SK-N-SH (cell line): ENCODE data around the gene LRRC73. TPM values are rescaled to one million over a fixed set of nuclear protein-coding genes. Genes with fewer than 3 reads are reported as not detected.

Experiments
- CTCF ChIA-PET: fragments of 300-600, 350-600 bp; formaldehyde crosslinking; extraction: SDS; loops from one replicate; lab custom pipeline; 2021; lab: Yijun Ruan, JAX
- POLR2A ChIA-PET: fragments of 350-600 bp; sonication (Branson Sonifier 250); formaldehyde crosslinking; extraction: SDS; loops from one replicate; lab custom pipeline; 2020; ENCODE audit warnings: antibody characterized with exemption, inconsistent platforms; lab: Yijun Ruan, JAX
- DNase-seq: peaks from one replicate; pipeline ENCODE4 v3.0.0; 2012
- H2AFZ ChIP-seq: fragments of 200-600 bp; sonication (generic); 2 replicates; pipeline ENCODE4 v1.8.1; 2016; ENCODE audit warnings: antibody characterized with exemption, mild to moderate bottlenecking, low read depth
- H3F3A ChIP-seq: fragments of 200-600 bp; sonication (generic); replicated peaks from 2 replicates; pipeline ENCODE3; 2016; ENCODE audit warnings: antibody characterized with exemption, mild to moderate bottlenecking; ENCODE audit not compliant: insufficient read depth
- H3K27ac ChIP-seq, 2 experiments: fragments of 200-500 bp in 1 of 2; fragments of 200-600 bp in 1 of 2; sonication (Bioruptor generic) in 1 of 2; sonication (generic), shearing (Covaris generic) in 1 of 2; 2 replicates each; pipeline versions ENCODE4 v1.5.1 to v1.6.1; 2014 to 2016; ENCODE audit warnings: low read depth in 2 of 2, inconsistent platforms in 1 of 2, low read length in 1 of 2, mild to moderate bottlenecking in 1 of 2, mixed read lengths in 1 of 2
- H3K27me3 ChIP-seq: fragments of 200-600 bp; sonication (generic), shearing (Covaris generic); 2 replicates; pipeline ENCODE4 v1.6.1; 2016; ENCODE audit warnings: mixed run types; ENCODE audit not compliant: insufficient read depth
- H3K36me3 ChIP-seq, 2 experiments: fragments of 200-500 bp in 1 of 2; fragments of 200-600 bp in 1 of 2; sonication (Bioruptor generic) in 1 of 2; sonication (generic) in 1 of 2; replicated peaks in 1 of 2; 2 replicates each; pipeline versions ENCODE3 to v1.5.1; 2014 to 2016; ENCODE audit warnings: low read length in 1 of 2, mild to moderate bottlenecking in 1 of 2; ENCODE audit not compliant: insufficient read depth in 2 of 2, control insufficient read depth in 1 of 2
- H3K4me1 ChIP-seq, 2 experiments: fragments of 200-500 bp in 1 of 2; fragments of 200-600 bp in 1 of 2; sonication (Bioruptor generic) in 1 of 2; sonication (generic), shearing (Covaris generic) in 1 of 2; 2 replicates each; pipeline versions ENCODE4 v1.5.1 to v1.6.1; 2014 to 2016; ENCODE audit warnings: low read depth in 1 of 2, low read length in 1 of 2, mixed run types in 1 of 2; ENCODE audit not compliant: insufficient read depth in 2 of 2, control insufficient read depth in 1 of 2
- H3K4me2 ChIP-seq: fragments of 200-600 bp; sonication (generic), shearing (Covaris generic); 2 replicates; pipeline ENCODE4 v1.6.1; 2017; ENCODE audit warnings: mixed run types
- H3K4me3 ChIP-seq, 2 experiments: fragments of 200-500 bp in 1 of 2; fragments of 200-600 bp in 1 of 2; sonication (Bioruptor generic) in 1 of 2; sonication (generic), shearing (Covaris generic) in 1 of 2; 2 replicates each; pipeline versions ENCODE4 v1.5.1 to v1.8.1; 2014 to 2016; ENCODE audit warnings: low read depth in 2 of 2, inconsistent platforms in 1 of 2, low read length in 1 of 2, mild to moderate bottlenecking in 1 of 2, mixed read lengths in 1 of 2, moderate library complexity in 1 of 2
- H3K79me2 ChIP-seq: fragments of 200-600 bp; sonication (generic); 2 replicates; pipeline ENCODE4 v1.8.1; 2017; ENCODE audit warnings: mild to moderate bottlenecking; ENCODE audit not compliant: insufficient read depth
- H3K9ac ChIP-seq: fragments of 200-600 bp; sonication (generic); 2 replicates; pipeline ENCODE4 v1.6.1; 2017; ENCODE audit warnings: mixed run types
- H3K9me2 ChIP-seq: fragments of 200-600 bp; sonication (generic); 2 replicates; pipeline ENCODE4 v1.6.1; 2017; ENCODE audit warnings: mixed run types
- H3K9me3 ChIP-seq: fragments of 200-600 bp; sonication (generic); 2 replicates; pipeline ENCODE4 v1.6.1; 2017; ENCODE audit warnings: mixed run types, mild to moderate bottlenecking, moderate library complexity
- H4K20me1 ChIP-seq: fragments of 200-600 bp; sonication (generic); 2 replicates; pipeline ENCODE4 v1.6.1; 2017; ENCODE audit warnings: mild to moderate bottlenecking, mixed run types; ENCODE audit not compliant: insufficient read depth
- ELF1 ChIP-seq: IDR thresholded peaks from 2 replicates; pipeline ENCODE4 v1.4.0; 2012
- EP300 ChIP-seq, 2 experiments: IDR thresholded peaks; 2 replicates each; pipeline versions ENCODE4 v1.4.0 to v1.6.1; 2012; ENCODE audit warnings: borderline replicate concordance in 1 of 2, low read depth in 1 of 2, low read length in 1 of 2
- FOSL2 ChIP-seq: IDR thresholded peaks from 2 replicates; pipeline ENCODE4 v1.4.0; 2012; ENCODE audit warnings: low read depth, mild to moderate bottlenecking, moderate library complexity, borderline replicate concordance
- FOXJ3 ChIP-seq: sonication (generic); formaldehyde crosslinking; IDR thresholded peaks from 2 replicates; pipeline ENCODE4 v1.5.1; 2020; ENCODE audit warnings: mild to moderate bottlenecking, missing genetic modification reagents
- GABPA ChIP-seq: IDR thresholded peaks from 2 replicates; pipeline ENCODE4 v1.4.0; 2012; ENCODE audit warnings: low read depth, mild to moderate bottlenecking
- GATA2 ChIP-seq: sonication (generic); formaldehyde crosslinking; IDR thresholded peaks from 2 replicates; pipeline ENCODE4 v1.5.0; 2020; ENCODE audit warnings: mild to moderate bottlenecking, missing genetic modification reagents
- JUND ChIP-seq: IDR thresholded peaks from 2 replicates; pipeline ENCODE4 v1.4.0; 2012
- MEF2A ChIP-seq: IDR thresholded peaks from 2 replicates; pipeline ENCODE4 v1.4.0; 2012; ENCODE audit warnings: low read depth, borderline replicate concordance
- POLR2AphosphoS5 ChIP-seq: IDR thresholded peaks from 2 replicates; pipeline ENCODE4 v1.6.1; 2012; ENCODE audit warnings: low read depth, low read length
- RCOR1 ChIP-seq: fragments of 150-350 bp; IDR thresholded peaks from 2 replicates; pipeline ENCODE4 v1.6.1; 2017; ENCODE audit warnings: antibody characterized with exemption, low read length
- SIN3A ChIP-seq: IDR thresholded peaks from 2 replicates; pipeline ENCODE4 v1.6.1; 2012; ENCODE audit warnings: low read depth, mild to moderate bottlenecking, low read length, moderate library complexity, borderline replicate concordance
- SMC3 ChIP-seq: IDR thresholded peaks from 2 replicates; pipeline ENCODE4 v1.6.1; 2012; ENCODE audit warnings: low read depth, low read length, improper control_type of control experiment
- TEAD4 ChIP-seq: IDR thresholded peaks from 2 replicates; pipeline ENCODE4 v1.4.0; 2012; ENCODE audit warnings: mild to moderate bottlenecking, borderline replicate concordance; ENCODE audit not compliant: insufficient read depth
- WGBS: methylation state at CpG from one replicate; pipeline ENCODE4 v1.1.6; 2017; ENCODE audit warnings: low lambda C conversion rate; 5-methylcytosine and 5-hydroxymethylcytosine counted together
- polyA plus RNA-seq, 3 experiments: library from polyadenylated mRNA; depleted of rRNA; stranded (reverse); fragments of >200 nt; gene quantifications; 2 replicates each; pipeline ENCODE4 v1.2.3, GENCODE V29; 2012
- TF ChIP-seq, protein P1 (sequence below): IDR thresholded peaks from 2 replicates; pipeline ENCODE4 v1.4.0; 2012; ENCODE audit warnings: low read depth, borderline replicate concordance
- TF ChIP-seq, protein P2 (sequence below): IDR thresholded peaks from 2 replicates; pipeline ENCODE4; 2012
- TF ChIP-seq, protein P3 (sequence below): IDR thresholded peaks from 2 replicates; pipeline ENCODE4 v1.6.1; 2012; ENCODE audit warnings: mild to moderate bottlenecking, low read depth, low read length, moderate library complexity

Gene LRRC73
- polyA plus RNA-seq, 1 of the 3 experiments (the other 2 are of a cell fraction), result 0.89 TPM

DNA sequence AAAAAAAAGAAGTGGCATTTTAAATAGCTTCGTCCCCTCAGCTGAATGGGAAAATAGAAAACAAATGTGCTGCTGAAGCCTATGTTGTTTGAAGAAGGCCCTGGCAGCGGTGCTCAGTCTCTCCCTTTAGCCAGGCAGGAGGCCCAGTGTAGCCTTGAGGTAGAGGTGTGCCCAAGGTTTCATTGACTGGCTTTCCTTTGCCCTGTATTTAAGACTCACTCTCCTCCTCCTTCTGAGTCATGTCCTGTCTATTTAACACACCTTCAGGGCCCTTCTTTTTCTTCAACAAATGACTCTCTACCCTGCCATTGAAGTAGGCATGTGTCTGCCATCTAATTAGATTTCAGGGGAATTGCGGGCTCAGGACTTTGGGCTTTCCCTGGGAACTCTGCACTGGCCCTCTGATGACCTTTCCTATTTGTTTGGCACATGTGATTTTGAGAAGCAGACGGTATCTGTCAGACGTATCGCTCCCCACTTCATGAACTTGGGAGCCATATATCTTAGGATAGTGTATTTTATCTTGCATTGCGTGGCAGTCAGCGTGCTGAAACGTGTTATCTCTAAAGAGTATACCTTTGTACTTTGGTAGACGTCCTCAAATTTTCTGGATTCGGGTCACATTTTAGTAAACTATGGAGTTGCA is 28.4 kb downstream of the LRRC73 start:
- Histone ChIP-seq H3K9me3 (no peaks in the 10 kb centered on the region), H3K79me2 (peaks cover 84% of the 10 kb centered on the region)
- POLR2A ChIA-PET, result interaction anchor here (1.2 kb wide), 1 partner anchor 8 kb away, joined by 3 read pairs; no protein-coding TSS in a partner anchor

More for the DNA sequence above, 28.4 kb downstream of the LRRC73 start:
- no peak for DNase-seq
- no peaks in the 10 kb centered on the region for H3F3A ChIP-seq
- H3K4me3 ChIP-seq, result no peak overlapping the region
- H3K27ac ChIP-seq, result no peak overlapping the region
- H3K36me3 ChIP-seq, result peaks cover 0 to 2% of the 10 kb centered on the region in 2 experiments
- no peaks in the 10 kb centered on the region for H3K9me2 ChIP-seq
- H4K20me1 ChIP-seq, result no peaks in the 10 kb centered on the region
- no peak for TF ChIP-seq FOXJ3 (CRISPR knock-in tag)
- TF ChIP-seq EP300 (IDR thresholded peaks at IDR 0.05; ENCODE audit: borderline replicate concordance in 1 of 2, low read depth in 1 of 2, low read length in 1 of 2), result no peak
- no peak for TF ChIP-seq TEAD4
- no peak for TF ChIP-seq FOSL2
- TF ChIP-seq, protein P1, sequence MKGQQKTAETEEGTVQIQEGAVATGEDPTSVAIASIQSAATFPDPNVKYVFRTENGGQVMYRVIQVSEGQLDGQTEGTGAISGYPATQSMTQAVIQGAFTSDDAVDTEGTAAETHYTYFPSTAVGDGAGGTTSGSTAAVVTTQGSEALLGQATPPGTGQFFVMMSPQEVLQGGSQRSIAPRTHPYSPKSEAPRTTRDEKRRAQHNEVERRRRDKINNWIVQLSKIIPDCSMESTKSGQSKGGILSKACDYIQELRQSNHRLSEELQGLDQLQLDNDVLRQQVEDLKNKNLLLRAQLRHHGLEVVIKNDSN, result no peak
- TF ChIP-seq GABPA, result no peak
- TF ChIP-seq, protein P2, sequence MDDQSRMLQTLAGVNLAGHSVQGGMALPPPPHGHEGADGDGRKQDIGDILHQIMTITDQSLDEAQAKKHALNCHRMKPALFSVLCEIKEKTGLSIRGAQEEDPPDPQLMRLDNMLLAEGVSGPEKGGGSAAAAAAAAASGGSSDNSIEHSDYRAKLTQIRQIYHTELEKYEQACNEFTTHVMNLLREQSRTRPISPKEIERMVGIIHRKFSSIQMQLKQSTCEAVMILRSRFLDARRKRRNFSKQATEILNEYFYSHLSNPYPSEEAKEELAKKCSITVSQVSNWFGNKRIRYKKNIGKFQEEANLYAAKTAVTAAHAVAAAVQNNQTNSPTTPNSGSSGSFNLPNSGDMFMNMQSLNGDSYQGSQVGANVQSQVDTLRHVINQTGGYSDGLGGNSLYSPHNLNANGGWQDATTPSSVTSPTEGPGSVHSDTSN, result no peak
- no peak for TF ChIP-seq MEF2A
- no peak for TF ChIP-seq POLR2AphosphoS5
- no peak for TF ChIP-seq RCOR1
- no peak for TF ChIP-seq ELF1
- no peak for TF ChIP-seq JUND
- TF ChIP-seq, protein P3, sequence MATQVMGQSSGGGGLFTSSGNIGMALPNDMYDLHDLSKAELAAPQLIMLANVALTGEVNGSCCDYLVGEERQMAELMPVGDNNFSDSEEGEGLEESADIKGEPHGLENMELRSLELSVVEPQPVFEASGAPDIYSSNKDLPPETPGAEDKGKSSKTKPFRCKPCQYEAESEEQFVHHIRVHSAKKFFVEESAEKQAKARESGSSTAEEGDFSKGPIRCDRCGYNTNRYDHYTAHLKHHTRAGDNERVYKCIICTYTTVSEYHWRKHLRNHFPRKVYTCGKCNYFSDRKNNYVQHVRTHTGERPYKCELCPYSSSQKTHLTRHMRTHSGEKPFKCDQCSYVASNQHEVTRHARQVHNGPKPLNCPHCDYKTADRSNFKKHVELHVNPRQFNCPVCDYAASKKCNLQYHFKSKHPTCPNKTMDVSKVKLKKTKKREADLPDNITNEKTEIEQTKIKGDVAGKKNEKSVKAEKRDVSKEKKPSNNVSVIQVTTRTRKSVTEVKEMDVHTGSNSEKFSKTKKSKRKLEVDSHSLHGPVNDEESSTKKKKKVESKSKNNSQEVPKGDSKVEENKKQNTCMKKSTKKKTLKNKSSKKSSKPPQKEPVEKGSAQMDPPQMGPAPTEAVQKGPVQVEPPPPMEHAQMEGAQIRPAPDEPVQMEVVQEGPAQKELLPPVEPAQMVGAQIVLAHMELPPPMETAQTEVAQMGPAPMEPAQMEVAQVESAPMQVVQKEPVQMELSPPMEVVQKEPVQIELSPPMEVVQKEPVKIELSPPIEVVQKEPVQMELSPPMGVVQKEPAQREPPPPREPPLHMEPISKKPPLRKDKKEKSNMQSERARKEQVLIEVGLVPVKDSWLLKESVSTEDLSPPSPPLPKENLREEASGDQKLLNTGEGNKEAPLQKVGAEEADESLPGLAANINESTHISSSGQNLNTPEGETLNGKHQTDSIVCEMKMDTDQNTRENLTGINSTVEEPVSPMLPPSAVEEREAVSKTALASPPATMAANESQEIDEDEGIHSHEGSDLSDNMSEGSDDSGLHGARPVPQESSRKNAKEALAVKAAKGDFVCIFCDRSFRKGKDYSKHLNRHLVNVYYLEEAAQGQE, result no peak
- TF ChIP-seq SMC3, result no peak
- TF ChIP-seq SIN3A, result no peak
- TF ChIP-seq GATA2 (CRISPR knock-in tag), result no peak
- no peak overlapping the region for H3K4me2 ChIP-seq
- no peaks in the 10 kb centered on the region for H3K27me3 ChIP-seq
- H3K9ac ChIP-seq, result no peak overlapping the region
- H3K4me1 ChIP-seq, result peaks cover 10 to 15% of the 10 kb centered on the region in 2 experiments; a peak in 3 of 4 replicates
- no peak overlapping the region for H2AFZ ChIP-seq
- CTCF ChIA-PET, result no interaction called here
- WGBS, result 97% methylated on average over 11 of the region's 11 CpGs
